GM21619 (cell line): ENCODE measurements around the gene BIRC5.
"Not testable (repeated sequence)": the region's sequence is repeated elsewhere in the genome, so short reads cannot be mapped to it uniquely, and the experiment has no call there.

ENCODE experiments used
- ATAC-seq: cut with Tn5 transposase; IDR thresholded peaks from one replicate; pipeline ENCODE4 v1.9.1; 2021; ENCODE audit not compliant: unreplicated experiment

The BIRC5 gene

DNA sequence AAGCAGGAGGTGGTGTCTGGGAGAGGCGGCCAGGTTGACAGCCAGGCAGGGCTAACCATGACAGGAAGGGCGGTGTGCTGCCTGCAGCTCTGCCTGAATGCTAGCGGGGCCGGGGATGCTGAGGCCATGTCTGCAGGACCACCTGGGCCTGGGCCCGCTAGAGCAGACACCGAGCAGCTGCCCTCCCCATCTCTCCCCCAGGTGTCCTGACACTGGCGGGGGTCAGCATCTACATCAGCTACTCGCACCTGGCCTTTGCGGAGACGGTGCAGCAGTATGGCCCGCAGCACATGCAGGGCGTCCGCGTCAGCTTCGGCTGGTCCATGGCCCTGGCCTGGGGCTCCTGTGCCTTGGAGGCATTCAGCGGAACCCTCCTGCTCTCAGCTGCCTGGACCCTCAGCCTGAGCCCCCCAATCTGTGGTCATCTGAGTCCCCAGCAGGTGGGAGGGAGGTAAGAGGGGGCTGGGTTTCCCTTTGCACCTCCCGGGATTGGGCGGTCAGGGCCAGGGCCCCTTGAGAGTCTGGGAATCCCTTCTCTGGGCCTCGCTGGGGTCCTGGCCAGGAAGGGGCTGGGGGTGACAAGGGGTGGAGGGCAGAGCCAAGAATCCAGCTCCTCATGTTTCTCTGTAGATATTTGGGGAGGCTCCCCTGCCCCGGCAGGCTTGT, 24.9 kb downstream of the BIRC5 start:
- no peak for ATAC-seq

DNA sequence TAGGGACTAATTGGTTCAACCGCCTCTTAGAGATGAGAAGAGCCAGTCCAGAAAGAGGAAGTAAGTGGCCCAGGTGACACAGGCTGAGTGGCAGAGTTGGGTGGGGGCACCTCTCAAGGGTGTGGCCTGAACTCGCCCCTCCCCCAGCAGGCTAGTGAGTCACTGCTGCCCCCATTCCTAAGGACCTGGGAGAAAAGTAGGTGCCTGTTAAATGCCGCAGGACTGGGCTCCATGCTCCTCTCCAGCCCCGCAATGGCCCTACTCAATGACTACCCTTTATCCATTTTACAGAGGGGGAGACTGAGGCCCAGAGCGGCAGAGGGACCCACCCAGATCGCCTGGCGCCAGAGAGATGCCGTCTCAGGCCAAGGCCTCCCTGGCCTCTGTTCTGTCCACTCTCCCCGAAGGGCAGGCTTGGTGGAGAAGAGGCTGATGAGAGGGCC, 25.5 kb downstream of the BIRC5 start:
- ATAC-seq = no peak

DNA sequence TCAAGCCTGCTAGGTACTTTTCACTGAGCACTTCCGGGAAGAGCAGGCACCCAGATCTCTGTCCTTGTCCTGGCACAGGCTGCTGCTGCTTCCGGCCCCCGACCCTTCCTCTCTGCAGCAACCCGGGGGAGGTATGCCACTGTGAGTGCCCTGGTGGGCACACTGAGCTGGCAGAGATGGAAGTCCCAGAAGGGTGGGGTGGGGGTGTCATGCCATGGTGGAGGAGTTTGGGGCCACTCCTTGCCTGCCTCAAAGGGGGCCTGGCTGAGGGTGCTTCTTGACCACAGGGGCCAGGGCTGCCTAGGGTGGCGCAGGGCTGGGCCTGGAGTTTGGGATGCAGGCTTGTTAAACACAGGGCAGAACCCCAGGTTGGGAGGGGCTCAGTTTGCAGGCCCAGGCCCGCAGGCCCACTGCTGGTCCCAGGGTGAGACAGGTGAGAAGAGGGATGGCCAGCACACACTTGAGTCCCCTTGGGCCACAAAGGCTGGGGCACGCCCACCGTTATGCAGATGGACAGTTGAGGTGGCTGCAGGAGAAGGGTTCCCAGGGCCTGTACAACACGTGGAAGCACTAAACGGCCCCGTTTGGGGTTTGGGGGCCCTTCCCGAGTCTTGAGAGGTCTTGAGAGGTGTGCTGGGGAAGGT, 26.1 kb downstream of the BIRC5 start:
- no peak for ATAC-seq

DNA sequence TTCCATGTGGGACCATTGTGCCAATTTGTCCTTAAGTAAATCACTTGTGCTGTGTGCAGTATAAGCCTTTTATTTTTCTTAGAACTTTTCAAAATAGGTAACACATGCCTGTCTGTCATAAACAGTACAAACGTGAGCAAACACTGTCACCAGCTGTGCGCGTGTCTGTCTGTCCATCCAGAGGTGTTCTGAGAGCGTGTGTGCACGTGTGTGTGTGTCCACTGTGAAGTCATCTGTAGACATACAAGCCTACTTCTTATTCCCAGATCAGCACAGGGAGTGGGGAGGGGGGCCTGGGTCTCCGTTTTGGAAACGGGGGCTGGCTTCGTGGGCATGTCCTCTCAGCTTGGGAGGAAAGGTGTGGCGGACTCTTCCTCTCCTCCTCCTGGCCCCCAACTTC, 26.8 kb downstream of the BIRC5 start:
- ATAC-seq = no peak

DNA sequence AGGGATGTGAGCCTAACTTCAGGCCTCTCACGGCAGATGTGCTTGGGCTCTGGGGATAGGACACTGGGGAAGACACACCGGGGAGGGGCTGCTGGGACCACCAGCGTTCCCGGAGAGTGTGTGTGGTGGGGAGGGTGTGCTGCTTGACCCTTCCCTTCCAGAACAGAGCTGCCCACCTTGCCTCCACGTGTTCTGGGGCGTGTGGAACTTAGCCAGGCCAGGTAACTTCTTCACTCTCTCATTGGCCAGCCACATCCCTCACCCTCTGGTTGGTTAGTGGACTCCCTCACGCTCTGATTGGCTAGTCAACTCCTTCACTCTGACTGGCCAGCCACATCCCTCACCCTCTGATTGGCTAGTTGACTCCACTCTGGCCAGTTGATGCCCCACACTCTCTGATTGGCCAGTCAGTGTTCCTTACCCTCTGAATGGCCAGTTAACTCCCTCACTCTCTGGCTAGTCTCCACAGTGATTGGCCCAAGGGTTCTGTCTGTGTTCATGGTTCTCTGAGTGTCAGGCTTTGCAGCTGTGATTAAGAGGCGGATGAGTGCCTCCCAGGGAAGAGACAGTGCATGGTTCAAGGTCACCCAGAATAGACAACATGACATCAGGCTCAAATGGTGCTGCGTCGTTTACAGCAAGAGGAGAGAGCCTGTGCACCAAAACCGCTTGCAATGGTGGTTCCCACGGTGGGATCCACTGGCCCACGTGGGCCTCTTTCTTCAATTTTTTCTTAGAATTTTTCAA, 27.4 kb downstream of the BIRC5 start:
- ATAC-seq = no peak

DNA sequence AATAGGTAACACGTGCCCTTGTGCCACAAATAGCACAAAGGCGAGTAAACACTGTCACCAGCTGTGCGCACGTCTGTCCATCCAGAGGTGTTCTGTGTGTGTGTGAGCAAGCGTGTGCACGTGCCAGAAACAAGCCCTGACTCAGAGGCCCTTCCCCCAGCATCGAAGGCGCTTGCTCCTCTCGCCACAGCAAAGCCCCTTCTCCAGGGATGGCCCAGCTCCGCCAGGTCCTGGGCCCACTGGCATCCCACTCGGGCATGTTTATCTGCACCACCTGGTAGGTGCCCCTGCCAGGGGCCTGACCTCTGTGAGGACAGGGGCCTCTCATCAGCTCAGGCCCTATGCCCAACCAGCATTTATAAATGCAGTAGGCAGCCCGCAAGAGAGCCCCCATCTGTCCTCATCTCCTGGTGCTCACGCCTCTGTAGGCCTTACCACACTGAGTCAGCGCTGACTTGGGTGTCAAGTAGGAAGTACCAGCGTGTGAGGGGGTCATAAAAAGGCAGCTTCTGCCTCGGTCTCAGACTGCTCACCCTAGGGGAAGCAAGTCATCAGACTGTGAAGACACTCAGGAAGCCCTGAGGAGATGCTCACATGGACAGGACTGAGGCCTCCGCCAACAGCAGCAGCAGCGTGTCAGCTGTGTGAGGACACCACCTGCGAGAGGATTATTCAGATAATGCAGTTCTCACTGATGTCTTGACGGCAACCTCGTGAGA, 28.1 kb downstream of the BIRC5 start:
- ATAC-seq = no peak

DNA sequence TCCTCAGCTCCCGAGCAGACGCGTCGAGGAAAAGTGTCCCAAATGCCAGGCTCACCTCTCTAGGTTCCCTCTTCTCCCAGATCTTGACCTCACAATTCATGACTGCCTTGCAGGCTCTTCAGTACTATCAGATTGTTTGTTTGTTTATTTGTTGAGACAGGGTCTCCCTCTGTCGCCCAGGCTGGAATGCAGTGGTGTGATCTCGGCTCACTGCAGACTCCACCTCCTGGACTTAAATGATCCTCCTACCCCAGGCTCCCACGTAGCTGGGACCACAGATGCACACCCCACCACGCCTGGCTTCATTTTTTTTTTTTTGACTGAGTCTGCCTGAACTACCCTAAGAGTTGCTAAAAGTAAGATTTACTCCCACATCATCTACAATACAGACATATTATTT, 33.3 kb downstream of the BIRC5 start:
- no peak for ATAC-seq

DNA sequence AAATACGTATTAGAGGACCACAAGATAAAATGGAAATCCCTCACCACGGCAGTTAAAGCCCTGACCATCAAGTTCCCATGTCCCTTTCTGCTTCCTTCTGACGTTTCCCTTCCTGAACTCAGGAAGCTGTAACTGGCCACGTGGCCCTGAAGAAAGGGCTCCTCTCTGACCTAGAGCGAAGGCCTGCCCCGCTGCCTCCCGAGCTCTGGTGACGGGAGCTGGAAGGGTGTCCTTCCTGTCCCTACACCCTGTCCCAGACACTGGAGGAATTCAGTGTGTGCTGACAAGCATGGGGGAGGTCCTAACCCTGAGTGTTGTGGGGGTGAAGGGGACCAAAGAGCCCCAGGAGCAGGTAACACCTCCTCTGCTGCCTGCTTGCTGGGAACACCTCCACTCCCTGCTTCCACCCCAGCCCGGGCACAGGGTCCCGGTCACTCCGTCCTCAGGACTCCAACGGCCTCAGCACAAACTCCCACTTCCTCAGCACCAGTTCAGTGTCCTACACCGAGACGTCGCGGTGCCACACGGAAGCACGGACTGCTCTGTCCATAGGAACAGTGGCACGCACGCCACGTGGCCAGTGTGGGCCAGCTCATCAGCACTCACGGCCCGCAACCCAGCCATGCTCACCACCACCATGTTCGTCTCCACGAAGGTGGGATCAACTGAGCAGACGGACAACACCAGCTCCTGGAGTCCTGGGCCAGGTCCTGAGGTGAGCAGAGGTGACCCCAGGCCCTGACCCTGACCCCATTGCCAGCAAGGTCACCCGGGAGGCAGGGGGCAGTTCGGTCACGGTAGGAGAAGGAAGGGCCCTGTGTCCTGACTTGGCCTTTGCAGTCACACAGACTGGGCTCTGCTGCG, 34.2 kb downstream of the BIRC5 start:
- no peak for ATAC-seq

DNA sequence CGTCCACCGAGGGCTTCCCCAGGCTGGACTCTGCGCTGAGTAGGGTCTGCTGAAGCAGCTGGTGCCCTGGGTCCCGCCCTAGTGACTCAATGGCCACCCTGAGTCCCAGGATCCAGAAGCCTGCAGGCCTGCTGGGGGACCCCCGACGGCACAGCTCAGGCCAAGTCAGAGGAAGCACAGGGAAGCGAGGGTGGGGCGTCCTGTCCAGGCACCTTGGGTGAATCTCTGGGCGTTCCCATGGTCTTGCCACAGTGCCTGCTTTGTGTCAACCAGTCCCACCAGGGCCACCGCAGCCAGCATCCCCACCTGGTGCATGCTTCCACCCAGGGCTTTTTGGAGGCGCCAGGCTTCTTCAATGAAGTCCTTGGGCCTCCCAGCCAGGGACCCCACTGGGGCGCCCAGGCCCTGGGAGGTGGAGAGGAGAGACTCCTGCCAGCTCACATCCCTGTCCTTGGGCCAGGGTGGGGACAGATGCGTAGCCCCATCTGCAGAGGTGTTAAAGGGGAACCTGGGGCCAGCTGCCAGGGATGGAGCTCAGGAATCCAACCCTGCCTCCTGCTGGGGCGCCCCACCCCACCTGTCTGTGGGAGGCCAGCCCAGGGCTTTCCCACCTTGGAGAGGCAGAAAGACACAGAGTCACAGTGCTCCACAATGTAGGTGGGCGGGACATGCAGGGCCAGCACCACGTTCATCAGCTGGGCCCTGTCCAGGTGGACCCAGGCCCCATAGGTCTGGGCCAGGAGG, 35.2 kb downstream of the BIRC5 start:
- no peak for ATAC-seq

DNA sequence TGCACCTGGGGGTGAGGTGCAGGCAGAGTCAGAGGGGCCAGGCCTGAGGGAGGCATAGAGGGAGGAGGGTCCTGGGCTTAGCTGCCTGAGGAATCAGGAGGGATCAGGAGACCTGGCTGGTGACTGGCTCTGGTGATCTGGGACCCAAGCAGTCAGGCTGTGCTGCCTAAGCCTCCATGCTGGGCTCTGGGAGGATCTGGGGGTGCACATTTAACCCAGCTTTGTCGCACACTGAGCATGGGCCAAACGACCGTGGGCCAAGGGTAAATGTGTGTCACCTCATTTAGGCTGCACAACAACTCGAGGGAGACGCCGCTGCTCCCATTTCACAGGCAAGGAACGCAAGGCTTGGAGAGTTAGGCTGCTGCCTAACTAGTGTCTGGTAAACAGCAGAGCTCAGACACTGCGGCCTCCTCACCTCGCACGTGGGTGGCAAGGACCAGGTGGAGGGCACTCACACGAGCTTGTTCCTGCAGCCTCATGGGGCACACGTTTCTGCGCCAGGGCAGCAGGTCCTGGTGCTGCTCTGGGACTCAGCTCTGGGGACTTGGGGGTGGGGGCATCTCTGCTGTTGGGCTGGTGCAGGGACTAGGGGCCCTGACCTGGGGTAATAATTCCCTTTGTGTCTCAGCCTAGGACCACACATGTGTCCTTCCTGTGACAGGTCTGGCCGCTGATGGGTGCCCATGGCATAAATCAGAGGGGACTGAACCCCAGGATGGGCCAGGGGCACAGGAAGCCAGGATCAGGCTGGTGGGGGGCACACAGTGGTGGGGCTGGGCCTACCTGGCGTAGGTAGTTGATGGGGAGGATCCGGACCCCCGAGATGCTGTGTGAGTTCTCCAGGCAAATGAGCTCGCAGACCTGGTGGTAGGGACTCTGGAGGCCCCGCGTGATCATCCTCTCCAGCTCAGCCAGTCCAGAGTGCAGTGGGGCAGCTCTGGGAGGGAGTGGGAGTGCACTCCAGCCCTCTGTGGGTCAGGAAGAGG, 36.1 kb downstream of the BIRC5 start:
- ATAC-seq = no peak

DNA sequence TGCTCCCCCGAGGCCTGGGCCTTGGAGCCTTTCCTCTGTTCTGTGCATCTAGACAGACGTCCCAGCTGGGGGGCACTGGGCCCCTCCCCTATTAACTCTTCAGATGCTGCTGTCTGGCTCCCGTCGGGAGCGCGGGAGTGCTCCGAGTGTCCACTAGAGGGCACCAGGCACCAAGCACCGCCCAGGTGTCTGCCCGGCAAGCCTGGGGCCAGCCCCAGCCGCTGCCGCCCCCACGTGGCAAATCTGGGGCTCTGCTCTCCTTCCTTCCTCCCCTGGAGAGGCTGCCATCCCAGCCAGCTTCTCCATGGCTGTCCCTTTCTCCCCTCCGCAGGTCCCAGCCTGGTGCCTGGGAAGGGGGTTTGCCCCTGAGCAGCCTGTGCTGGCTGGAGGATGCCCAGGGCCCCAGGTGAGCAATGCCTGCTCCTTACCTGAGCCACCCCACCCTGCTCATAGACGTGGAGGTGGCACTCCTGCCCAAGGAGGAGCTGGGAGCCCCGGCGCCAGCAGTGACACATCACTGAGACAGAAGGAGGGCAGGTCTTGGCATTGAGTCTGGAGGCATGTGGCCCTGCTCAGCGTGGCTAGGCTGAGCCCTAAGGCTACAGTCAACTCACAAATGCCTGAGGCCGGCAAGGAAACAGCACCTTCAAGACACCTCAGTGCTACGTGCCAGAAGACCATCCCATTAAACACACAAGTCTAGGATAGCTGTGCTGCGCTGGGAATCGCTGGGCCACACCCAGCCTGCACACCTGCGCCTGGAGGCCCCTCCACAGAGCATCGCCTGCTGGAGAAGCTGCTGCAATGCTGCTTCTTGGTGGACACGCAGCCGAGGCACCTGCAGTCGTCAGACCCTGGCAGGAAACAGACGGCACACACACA, 37.1 kb downstream of the BIRC5 start:
- ATAC-seq = peak; percentile 36

DNA sequence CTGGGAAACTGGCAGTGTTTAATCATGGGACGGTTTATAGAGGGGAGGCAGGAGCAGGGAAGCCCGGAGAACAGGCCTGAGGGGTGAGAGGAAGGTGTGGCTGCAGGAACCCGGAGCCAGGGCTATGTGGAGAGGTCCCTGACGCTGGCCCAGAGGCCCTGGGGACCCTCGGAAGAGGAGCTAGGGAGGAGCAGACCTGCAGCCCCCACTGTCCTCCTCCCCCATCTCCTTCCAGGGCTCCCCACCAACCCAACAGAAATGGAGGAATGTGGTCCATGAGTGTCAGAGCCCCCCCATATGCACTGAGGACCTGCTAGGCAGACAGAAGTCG, 37.7 kb downstream of the BIRC5 start:
- ATAC-seq = no peak

DNA sequence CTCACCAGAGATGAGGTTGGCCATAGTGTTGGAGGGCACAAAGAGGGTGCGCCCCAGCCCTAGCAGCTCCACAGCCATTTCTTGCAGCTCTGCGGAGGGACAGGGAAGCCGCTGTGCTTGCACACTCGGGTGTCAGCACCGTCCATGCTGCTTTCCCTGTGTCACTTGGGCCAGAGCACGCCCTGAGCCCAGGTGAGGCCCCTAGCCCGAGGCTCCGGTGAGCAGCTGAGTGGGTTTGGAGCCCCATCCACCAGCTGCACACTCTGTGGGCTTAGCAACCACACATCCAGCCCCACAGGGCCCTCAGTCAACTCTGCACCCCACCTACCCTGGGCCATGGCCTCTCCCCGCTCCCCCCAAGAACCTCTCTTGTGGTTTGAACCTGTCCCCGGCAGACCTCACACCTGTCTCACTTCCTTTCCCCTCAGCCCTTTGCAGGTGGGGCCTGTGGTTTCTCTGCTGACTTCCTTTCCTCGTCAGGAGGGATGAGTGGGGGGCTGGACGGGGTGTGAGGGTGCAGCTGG, 38.1 kb downstream of the BIRC5 start:
- ATAC-seq = no peak

DNA sequence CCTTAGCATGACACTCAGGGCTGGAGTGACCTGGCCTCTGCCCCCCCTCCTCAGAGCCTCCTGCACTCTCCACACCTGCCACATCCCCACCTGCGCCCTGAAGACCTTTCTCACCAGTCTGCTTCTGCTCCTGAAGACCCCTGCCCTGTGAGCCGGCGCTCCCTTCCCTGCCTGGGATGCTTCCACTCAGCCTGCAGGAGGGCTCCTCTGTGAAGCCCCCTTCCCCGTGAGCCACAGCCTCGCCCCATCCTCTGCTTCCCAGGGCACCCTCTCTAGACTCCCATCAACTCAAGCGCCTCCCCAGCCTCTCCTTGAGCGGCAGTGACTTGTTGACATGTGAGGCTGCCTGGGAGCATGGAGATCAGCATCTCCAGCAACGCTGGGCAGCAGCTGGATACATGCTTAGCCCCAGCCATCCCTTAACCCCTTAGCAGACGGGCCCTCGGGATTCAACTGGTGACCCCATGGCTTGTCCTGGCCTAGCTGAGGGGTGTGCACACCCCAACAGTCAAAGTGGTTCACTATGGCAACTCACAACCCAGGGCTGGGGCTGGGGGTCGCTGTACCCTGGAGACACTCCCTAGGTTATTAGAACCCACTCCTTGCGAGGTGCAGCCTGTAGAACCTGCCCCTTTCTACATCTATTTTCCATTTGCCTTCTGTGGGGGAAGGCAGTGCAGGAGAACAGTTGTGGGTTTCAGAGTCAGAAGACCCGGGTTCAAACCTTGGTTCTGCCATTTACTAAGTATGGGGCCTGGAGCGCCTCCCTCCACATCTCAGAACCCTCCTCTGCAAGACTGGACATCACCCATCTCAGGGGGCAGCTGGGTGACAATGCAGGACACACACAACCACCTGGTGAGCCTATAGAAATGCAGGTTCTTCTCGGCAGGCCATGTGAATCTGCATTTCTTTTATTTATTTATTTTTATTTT, 38.9 kb downstream of the BIRC5 start:
- no peak for ATAC-seq

DNA sequence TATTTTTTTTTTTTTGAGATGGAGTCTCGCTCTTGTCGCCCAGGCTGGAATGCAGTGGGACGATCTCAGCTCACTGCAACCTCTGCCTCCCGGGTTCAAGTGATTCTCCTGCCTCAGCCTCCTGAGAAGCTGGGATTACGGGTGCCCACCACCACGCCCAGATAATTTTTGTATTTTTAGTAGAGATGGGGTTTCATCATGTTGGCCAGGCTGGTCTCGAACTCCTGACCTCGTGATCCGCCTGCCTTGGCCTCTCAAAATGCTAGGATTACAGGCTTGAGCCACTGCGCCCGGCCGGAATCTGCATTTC, 39.5 kb downstream of the BIRC5 start:
- ATAC-seq = not testable (repeated sequence)

DNA sequence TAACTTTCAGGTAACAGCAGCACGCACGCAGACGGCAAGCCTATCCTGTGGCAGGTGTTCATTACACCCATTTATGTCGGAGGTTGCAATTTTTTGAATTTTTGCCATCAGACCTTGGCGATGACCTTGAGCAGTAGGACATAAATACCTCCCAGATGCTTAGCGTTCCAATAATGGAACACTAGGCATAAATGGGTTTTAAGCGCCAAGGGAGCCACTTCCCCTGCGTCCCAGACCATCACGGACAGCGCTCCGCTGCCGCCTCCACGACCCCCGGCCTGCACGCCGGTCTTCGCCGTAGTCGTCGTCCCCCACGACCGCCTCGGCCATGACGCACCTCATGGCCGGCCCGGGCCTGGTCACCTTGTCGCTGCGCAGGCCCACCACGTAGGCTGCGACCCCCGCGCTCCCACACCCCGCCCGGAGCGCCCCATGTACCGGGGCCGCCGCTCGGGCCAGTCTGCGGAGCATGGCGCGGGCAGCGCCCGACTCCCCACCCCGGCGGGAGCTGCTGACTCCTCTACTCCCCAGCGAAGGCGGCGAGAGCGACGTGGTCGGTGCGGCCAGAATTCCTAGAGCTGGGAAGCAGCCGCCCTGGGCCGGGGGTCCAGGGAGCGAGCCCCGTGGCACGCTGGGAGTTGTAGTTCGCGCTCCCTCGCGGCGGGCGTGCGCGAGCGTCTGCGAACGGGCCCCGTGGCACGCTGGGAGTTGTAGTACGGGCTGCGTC, 40.1 kb downstream of the BIRC5 start:
- peak; percentile 43 for ATAC-seq
